CD4-positive, alpha-beta T cell treated with Interleukin-12 subunit alpha and Interleukin-12 subunit beta, for 1 hour (primary cell): Measurements from ENCODE around the gene RELCH.
A peak's percentile ranks its signal among the peaks of the same experiment; 100 is the strongest.

Experiments used
- DNase-seq: peaks from one replicate; pipeline ENCODE4 v3.0.0-alpha.2; 2020

Gene RELCH

GRCh38 chr18:62277045-62277444, 90.0 kb downstream of the RELCH start:
- DNase-seq = no peak

- no peak for DNase-seq
Observed at GRCh38 chr18:62279561-62279960, 92.5 kb downstream of the RELCH start.

- DNase-seq = no peak
Observed at GRCh38 chr18:62280058-62280457, 93.0 kb downstream of the RELCH start.

GRCh38 chr18:62280786-62281185, 93.7 kb downstream of the RELCH start:
- no peak for DNase-seq

- no peak for DNase-seq
Observed at GRCh38 chr18:62281684-62282083, 94.6 kb downstream of the RELCH start.

- DNase-seq = no peak
Observed at GRCh38 chr18:62282188-62282629, 95.2 kb downstream of the RELCH start.

GRCh38 chr18:62284637-62285036, 97.6 kb downstream of the RELCH start:
- DNase-seq = no peak

GRCh38 chr18:62285281-62285680, 98.2 kb downstream of the RELCH start:
- no peak for DNase-seq

- no peak for DNase-seq
Observed at GRCh38 chr18:62287781-62288664, 101.0 kb downstream of the RELCH start.

- no peak for DNase-seq
Observed at GRCh38 chr18:62288665-62289008, 101.6 kb downstream of the RELCH start.

GRCh38 chr18:62289047-62289446, 102.0 kb downstream of the RELCH start:
- DNase-seq = no peak

GRCh38 chr18:62294073-62294472, 107.0 kb downstream of the RELCH start:
- no peak for DNase-seq

- DNase-seq = no peak
Observed at GRCh38 chr18:62300359-62300963, 113.4 kb downstream of the RELCH start.

GRCh38 chr18:62301322-62301721, 114.3 kb downstream of the RELCH start:
- no peak for DNase-seq

GRCh38 chr18:62312851-62313250, 125.8 kb downstream of the RELCH start:
- no peak for DNase-seq

- DNase-seq = no peak
Observed at GRCh38 chr18:62318228-62319180, 131.4 kb downstream of the RELCH start.

- no peak for DNase-seq
Observed at GRCh38 chr18:62321201-62321600, 134.1 kb downstream of the RELCH start.

- no peak for DNase-seq
Observed at GRCh38 chr18:62323483-62324180, 136.6 kb downstream of the RELCH start.

GRCh38 chr18:62324181-62324828, 137.2 kb downstream of the RELCH start:
- no peak for DNase-seq

- DNase-seq = peak; percentile 65
Observed at GRCh38 chr18:62324917-62325805, 138.1 kb downstream of the RELCH start, which contains the start of gene TNFRSF11A. Gene TNFRSF11A, plus strand, starts transcription at chr18:62325310. Its CDS starts 43 bp downstream, at chr18:62325353.
